Sigmoid colon (tissue), 7 donors: Measurements from ENCODE around the gene TTC12. TPM values are rescaled to one million over a fixed set of nuclear protein-coding genes. Genes with fewer than 3 reads are reported as not detected.

Source experiments
- DNase-seq: peaks from one replicate; pipeline ENCODE4 v3.0.0-alpha.2; 2019
- H3K27ac ChIP-seq, 4 donors: fragments of 200-600 bp; sonication (generic); one replicate each; pipeline ENCODE4 v1.5.1; 2016 to 2019; ENCODE audit warnings: mild to moderate bottlenecking in 1 of 4
- H3K27me3 ChIP-seq, 3 donors: fragments of 200-600 bp; sonication (generic); one replicate each; pipeline ENCODE4 v1.5.1; 2019; ENCODE audit warnings: mild to moderate bottlenecking in 1 of 3
- H3K36me3 ChIP-seq, 4 donors: fragments of 200-600 bp; sonication (generic); one replicate each; pipeline ENCODE4 v1.5.1; 2016 to 2019
- H3K4me1 ChIP-seq, 4 donors: fragments of 200-600 bp; sonication (generic); one replicate each; pipeline ENCODE4 v1.5.1; 2017 to 2019
- H3K4me3 ChIP-seq, 4 donors: fragments of 200-600 bp; sonication (generic); one replicate each; pipeline ENCODE4 v1.5.1; 2017 to 2019; ENCODE audit warnings: mild to moderate bottlenecking in 2 of 4, moderate library complexity in 1 of 4
- H3K9me3 ChIP-seq, 4 donors: fragments of 200-600 bp in 3 of 4; sonication (generic) in 3 of 4; one replicate each; pipeline versions ENCODE4 v1.5.1 to v1.6.1; 2013 to 2019
- EP300 ChIP-seq, 4 donors: sonication (generic); formaldehyde crosslinking; IDR thresholded peaks; one replicate each; pipeline ENCODE4 v1.6.1; 2017; ENCODE audit warnings: antibody characterized with exemption in 4 of 4
- POLR2A ChIP-seq, 2 donors: fragments of 450-650 bp; IDR thresholded peaks; one replicate each; pipeline ENCODE4 v1.6.1; 2016; ENCODE audit warnings: antibody characterized with exemption in 2 of 2, mild to moderate bottlenecking in 2 of 2, moderate library complexity in 2 of 2
- POLR2AphosphoS5 ChIP-seq, 4 donors: sonication (generic); formaldehyde crosslinking; IDR thresholded peaks; one replicate each; pipeline ENCODE4 v1.6.1; 2017; ENCODE audit warnings: antibody characterized with exemption in 4 of 4
- WGBS, 2 donors: extraction: QIAGEN DNeasy Blood & Tissue Kit; methylation state at CpG; one replicate each; pipeline ENCODE4 v1.1.7; 2013; 5-methylcytosine and 5-hydroxymethylcytosine counted together
- intact Hi-C: fragments of 100-400 bp; cut with DNase I; formaldehyde crosslinking; loops from one replicate; pipeline ENCODE4 v1.15.1; 2023
- polyA plus RNA-seq, 3 donors: library from polyadenylated mRNA; stranded (reverse); fragments of 200-250 nt; gene quantifications; one replicate each; pipeline ENCODE4 v1.2.3, GENCODE V29; 2013
- total RNA-seq, 4 donors: library from RNA; depleted of rRNA; stranded (reverse); fragments of >200 nt; gene quantifications; one replicate each; pipeline ENCODE4 v1.1.0, GENCODE V29; 2016
- TF ChIP-seq, protein P1 (sequence below), 4 experiments: fragments of 450-650 bp in 3 of 4; fragments of 200-600 bp in 1 of 4; IDR thresholded peaks; one replicate each; pipeline ENCODE4 v1.5.1; 2016 to 2019; ENCODE audit warnings: antibody characterized with exemption in 4 of 4, mild to moderate bottlenecking in 3 of 4, moderate library complexity in 2 of 4
- donor health status: healthy with polysubstance abuse.
- donor health status: Bipolar disorder and iron deficiency.
- donor health status: healthy.

TTC12 gene
- total and polyA plus RNA-seq, 7 donors: 3.6 to 22.4 (median 8.9) TPM

DNA sequence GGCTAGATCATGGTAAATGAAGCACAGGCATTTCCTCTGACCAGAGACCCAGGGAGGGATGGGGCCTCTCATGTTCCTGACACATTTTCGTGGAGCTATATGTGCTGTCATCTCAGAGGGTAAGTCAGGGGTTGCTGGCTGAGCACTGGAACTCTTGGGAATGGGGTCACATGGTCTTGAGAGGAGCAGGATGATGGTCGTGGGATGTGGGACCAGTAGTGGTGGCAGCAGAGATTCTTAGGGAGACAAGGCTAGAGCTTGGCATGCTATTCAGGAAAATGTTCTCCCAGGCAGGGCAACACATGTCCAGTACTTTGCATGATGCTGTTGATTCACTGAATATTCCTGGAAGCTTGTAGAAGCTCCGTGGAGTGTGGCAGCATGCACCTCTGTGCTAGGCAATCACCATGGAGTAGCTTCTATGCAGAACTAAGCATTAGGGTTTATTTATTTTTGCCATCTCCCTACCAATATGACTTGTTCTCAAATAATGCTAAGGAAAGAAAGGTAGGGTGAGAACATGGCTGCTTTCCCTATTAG is 31.4 kb upstream of the TTC12 start:
- peaks cover 0 to 13% (median 13%) of the 10 kb centered on the region in 4 donors for H3K4me1 ChIP-seq
- H3K9me3 ChIP-seq: no peaks in the 10 kb centered on the region
- H3K4me3 ChIP-seq: no peak overlapping the region
- H3K36me3 ChIP-seq: no peaks in the 10 kb centered on the region
- H3K27me3 ChIP-seq: no peaks in the 10 kb centered on the region
- TF ChIP-seq, protein P1, sequence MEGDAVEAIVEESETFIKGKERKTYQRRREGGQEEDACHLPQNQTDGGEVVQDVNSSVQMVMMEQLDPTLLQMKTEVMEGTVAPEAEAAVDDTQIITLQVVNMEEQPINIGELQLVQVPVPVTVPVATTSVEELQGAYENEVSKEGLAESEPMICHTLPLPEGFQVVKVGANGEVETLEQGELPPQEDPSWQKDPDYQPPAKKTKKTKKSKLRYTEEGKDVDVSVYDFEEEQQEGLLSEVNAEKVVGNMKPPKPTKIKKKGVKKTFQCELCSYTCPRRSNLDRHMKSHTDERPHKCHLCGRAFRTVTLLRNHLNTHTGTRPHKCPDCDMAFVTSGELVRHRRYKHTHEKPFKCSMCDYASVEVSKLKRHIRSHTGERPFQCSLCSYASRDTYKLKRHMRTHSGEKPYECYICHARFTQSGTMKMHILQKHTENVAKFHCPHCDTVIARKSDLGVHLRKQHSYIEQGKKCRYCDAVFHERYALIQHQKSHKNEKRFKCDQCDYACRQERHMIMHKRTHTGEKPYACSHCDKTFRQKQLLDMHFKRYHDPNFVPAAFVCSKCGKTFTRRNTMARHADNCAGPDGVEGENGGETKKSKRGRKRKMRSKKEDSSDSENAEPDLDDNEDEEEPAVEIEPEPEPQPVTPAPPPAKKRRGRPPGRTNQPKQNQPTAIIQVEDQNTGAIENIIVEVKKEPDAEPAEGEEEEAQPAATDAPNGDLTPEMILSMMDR (IDR thresholded peaks at IDR 0.05): no peak
- TF ChIP-seq POLR2A (IDR thresholded peaks at IDR 0.05): no peak
- TF ChIP-seq POLR2AphosphoS5 (IDR thresholded peaks at IDR 0.05): no peak
- TF ChIP-seq EP300 (IDR thresholded peaks at IDR 0.05): no peak
- DNase-seq: no peak
- WGBS, 2 donors: 69 to 81% methylated on average over 3 of the region's 3 CpGs
- intact Hi-C loops: loop anchor here (10.0 kb wide), 2 partner anchors 318 to 498 kb away; partner anchors contain the start of gene NCAM1
- no peak overlapping the region for H3K27ac ChIP-seq

DNA sequence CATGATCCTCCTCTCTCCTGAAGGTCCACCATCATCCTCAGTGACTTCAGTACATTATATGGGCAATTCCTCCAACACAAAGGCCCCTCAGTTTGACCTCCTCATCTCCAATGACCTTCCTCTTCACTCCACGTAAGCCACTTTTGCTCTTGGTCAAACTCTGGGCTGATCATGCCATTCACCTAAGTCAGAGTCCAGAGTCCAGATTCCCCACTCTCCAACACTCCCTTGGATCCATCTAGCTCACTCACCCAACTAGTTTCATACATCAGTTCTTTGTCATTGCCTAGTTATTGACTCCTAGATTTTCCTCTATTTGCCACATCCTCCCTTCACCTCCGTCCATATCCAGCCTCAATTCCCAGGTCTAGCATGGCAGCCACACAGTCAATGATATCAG is 30.5 kb upstream of the TTC12 start:
- intact Hi-C loops: loop anchor here (10.0 kb wide), 2 partner anchors 319 to 499 kb away; partner anchors contain the start of gene NCAM1
- Histone ChIP-seq H3K4me3 (no peak overlapping the region), H3K4me1 (peaks cover 0 to 17% (median 17%) of the 10 kb centered on the region in 4 donors), H3K9me3 (no peaks in the 10 kb centered on the region), H3K27ac (no peak overlapping the region), H3K36me3 (no peaks in the 10 kb centered on the region), H3K27me3 (no peaks in the 10 kb centered on the region)
- WGBS, 2 donors: 86 to 89% methylated on average over 2 of the region's 2 CpGs
- no peak for DNase-seq
- TF ChIP-seq, protein P1 (IDR thresholded peaks at IDR 0.05): no peak
- no peak for TF ChIP-seq POLR2A (IDR thresholded peaks at IDR 0.05)
- TF ChIP-seq EP300 (IDR thresholded peaks at IDR 0.05): no peak
- no peak for TF ChIP-seq POLR2AphosphoS5 (IDR thresholded peaks at IDR 0.05)

DNA sequence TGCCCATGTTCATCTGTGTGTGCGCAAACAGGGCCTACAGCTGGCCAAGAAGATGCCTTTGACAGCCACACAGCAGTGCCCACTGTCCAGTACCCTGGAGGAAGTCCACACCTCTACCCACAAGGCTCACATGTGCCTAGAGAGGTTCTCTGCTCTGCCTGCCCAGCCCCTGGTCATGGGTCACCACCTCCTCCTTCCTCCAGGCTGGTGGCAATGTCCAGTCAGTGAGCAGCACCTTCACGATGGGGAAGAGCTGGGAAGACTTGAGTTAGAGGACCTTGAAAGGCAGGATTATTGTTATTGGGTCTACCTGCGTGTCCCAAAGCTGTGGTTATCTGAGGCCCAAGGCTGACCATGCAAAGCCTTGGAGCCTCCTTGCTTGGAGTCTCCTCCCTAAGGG is 28.4 kb upstream of the TTC12 start:
- peaks cover 0 to 17% (median 17%) of the 10 kb centered on the region in 4 donors for H3K4me1 ChIP-seq
- TF ChIP-seq, protein P1 (IDR thresholded peaks at IDR 0.05): no peak
- TF ChIP-seq POLR2AphosphoS5 (IDR thresholded peaks at IDR 0.05): no peak
- TF ChIP-seq POLR2A (IDR thresholded peaks at IDR 0.05): no peak
- no peak for TF ChIP-seq EP300 (IDR thresholded peaks at IDR 0.05)
- no peak overlapping the region for H3K4me3 ChIP-seq
- 87 to 89% methylated on average over 3 of the region's 3 CpGs for WGBS, 2 donors
- H3K9me3 ChIP-seq: no peaks in the 10 kb centered on the region
- intact Hi-C loops: loop anchor here (5.0 to 10.0 kb wide), 3 partner anchors 169 to 501 kb away; partner anchors contain the start of gene NCAM1
- no peak for DNase-seq
- H3K27ac ChIP-seq: no peak overlapping the region
- no peaks in the 10 kb centered on the region for H3K36me3 ChIP-seq
- H3K27me3 ChIP-seq: no peaks in the 10 kb centered on the region

DNA sequence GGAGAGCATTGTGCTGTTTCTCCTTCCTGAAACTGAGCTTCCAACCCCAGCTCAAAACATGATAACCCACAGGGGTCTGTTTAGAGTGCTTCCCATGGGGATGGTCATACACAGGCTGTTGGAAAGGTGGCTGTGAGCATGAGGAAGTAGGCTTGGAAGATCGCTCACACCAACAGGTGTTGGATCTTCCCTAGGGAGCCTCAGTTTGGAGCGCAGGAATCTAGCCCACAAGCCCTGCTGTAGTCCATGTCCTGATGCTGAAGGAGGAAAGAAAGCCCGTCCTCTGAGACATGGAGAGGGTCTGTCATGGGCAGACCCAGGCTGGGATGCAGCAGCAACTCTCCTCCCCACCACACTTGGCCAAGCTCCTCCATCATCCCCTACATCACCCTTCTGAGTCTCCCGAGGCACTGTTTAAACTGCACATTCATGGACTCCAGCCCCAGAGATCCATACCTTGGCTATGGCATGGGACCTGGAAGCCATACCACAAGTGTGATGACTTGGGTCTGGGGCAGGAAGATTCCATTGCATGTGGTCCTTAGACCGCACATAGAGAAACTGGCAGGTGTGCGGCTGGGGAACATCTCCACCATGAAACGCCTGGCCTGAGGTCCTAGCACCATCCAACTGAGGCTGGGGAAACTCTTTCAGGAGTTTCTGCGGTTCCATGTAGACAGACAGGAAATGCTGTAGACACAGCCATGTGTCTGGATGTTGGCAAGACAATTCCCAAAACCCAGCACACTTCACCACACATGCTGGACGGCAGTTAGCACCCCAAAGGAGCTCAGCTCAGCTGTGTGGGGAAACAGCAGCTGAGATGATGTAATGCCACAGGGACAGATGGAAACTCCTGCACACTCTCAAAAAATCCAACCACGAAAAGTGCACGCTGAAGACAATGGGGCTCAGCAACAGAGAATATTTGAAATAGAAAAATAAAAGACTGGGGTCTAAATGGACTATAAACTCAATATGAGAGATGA is 27.6 kb upstream of the TTC12 start:
- no peaks in the 10 kb centered on the region for H3K36me3 ChIP-seq
- WGBS, 2 donors: 79 to 85% methylated on average over 11 of the region's 11 CpGs
- H3K27me3 ChIP-seq: no peaks in the 10 kb centered on the region
- TF ChIP-seq POLR2A (IDR thresholded peaks at IDR 0.05) (no peak), EP300 (IDR thresholded peaks at IDR 0.05) (no peak), POLR2AphosphoS5 (IDR thresholded peaks at IDR 0.05) (no peak)
- TF ChIP-seq, protein P1 (IDR thresholded peaks at IDR 0.05): no peak
- H3K4me1 ChIP-seq: peaks cover 0 to 17% (median 17%) of the 10 kb centered on the region in 4 donors
- no peak overlapping the region for H3K27ac ChIP-seq
- H3K4me3 ChIP-seq: no peak overlapping the region
- H3K9me3 ChIP-seq: no peaks in the 10 kb centered on the region
- DNase-seq: no peak
- intact Hi-C loops: loop anchor here (5.0 to 10.0 kb wide), 3 partner anchors 170 to 502 kb away; partner anchors contain the start of gene NCAM1
